ENCODE data around the gene TUT4. TPM values are rescaled to one million over a fixed set of nuclear protein-coding genes. Genes with fewer than 3 reads are reported as not detected.
A peak's percentile ranks its signal among the peaks of the same experiment; 100 is the strongest.

The TUT4 gene
- total RNA-seq, 1 donor from 2014 or later, result 44.2 TPM

GRCh38 chr1:52569449-52570210 is 16.7 kb upstream of the TUT4 start:
- Histone ChIP-seq H3K4me1 (peaks cover 6% of the 10 kb centered on the region), H3K36me3 (no peaks in the 10 kb centered on the region), H3K27me3 (no peaks in the 10 kb centered on the region), H3K9me3 (no peaks in the 10 kb centered on the region), H3K4me3 (no peak overlapping the region), H3K27ac (no peak overlapping the region)
- peak; percentile 70 for ATAC-seq
- TF ChIP-seq CTCF (IDR thresholded peaks at IDR 0.05), result no peak
- intact Hi-C loops (cut with DNase I), result no loop called here
- no peak for DNase-seq

- no peaks in the 10 kb centered on the region for H3K36me3 ChIP-seq
- peaks cover 6% of the 10 kb centered on the region for H3K4me1 ChIP-seq
- no peaks in the 10 kb centered on the region for H3K9me3 ChIP-seq
- H3K4me3 ChIP-seq, result no peak overlapping the region
- H3K27ac ChIP-seq, result no peak overlapping the region
- no peak for TF ChIP-seq CTCF (IDR thresholded peaks at IDR 0.05)
- DNase-seq, result no peak
- H3K27me3 ChIP-seq, result no peaks in the 10 kb centered on the region
- no peak for ATAC-seq
- intact Hi-C loops (cut with DNase I), result no loop called here
Observed at GRCh38 chr1:52567943-52568342, 15.1 kb upstream of the TUT4 start.

- TF ChIP-seq CTCF (IDR thresholded peaks at IDR 0.05), result no peak
- DNase-seq (no peak), ATAC-seq (no peak)
- intact Hi-C loops (cut with DNase I), result no loop called here
- no peak overlapping the region for H3K4me3 ChIP-seq
- no peaks in the 10 kb centered on the region for H3K27me3 ChIP-seq
- H3K36me3 ChIP-seq, result no peaks in the 10 kb centered on the region
- no peaks in the 10 kb centered on the region for H3K9me3 ChIP-seq
- H3K4me1 ChIP-seq, result no peaks in the 10 kb centered on the region
- no peak overlapping the region for H3K27ac ChIP-seq
Observed at GRCh38 chr1:52562766-52563165, 9.9 kb upstream of the TUT4 start.

- ATAC-seq (no peak), DNase-seq (no peak)
- Histone ChIP-seq H3K4me1 (no peaks in the 10 kb centered on the region), H3K36me3 (no peaks in the 10 kb centered on the region), H3K27me3 (no peaks in the 10 kb centered on the region), H3K4me3 (no peak overlapping the region), H3K27ac (no peak overlapping the region), H3K9me3 (no peaks in the 10 kb centered on the region)
- TF ChIP-seq CTCF (IDR thresholded peaks at IDR 0.05), result no peak
- intact Hi-C loops (cut with DNase I), result no loop called here
Observed at GRCh38 chr1:52559875-52560274, 7.0 kb upstream of the TUT4 start.

- DNase-seq (no peak), ATAC-seq (no peak)
- Histone ChIP-seq H3K9me3 (no peaks in the 10 kb centered on the region), H3K4me3 (no peak overlapping the region), H3K4me1 (peaks cover 5% of the 10 kb centered on the region), H3K36me3 (no peaks in the 10 kb centered on the region), H3K27ac (no peak overlapping the region), H3K27me3 (no peaks in the 10 kb centered on the region)
- intact Hi-C loops (cut with DNase I), result no loop called here
- no peak for TF ChIP-seq CTCF (IDR thresholded peaks at IDR 0.05)
Observed at GRCh38 chr1:52558941-52559340, 6.0 kb upstream of the TUT4 start.

All from upper lobe of right lung (tissue), 1 donor.